Measurements from ENCODE around the gene ORC5. TPM values are rescaled to one million over a fixed set of nuclear protein-coding genes. Genes with fewer than 3 reads are reported as not detected.

Gene ORC5
- total and polyA plus RNA-seq, 7 donors: 6.1 to 14.3 (median 9.2) TPM

- Histone ChIP-seq H3K9me3 (peaks cover 1% of the 10 kb centered on the region), H3K27ac (no peak overlapping the region)
- 24 to 38% (median 32%) methylated on average over 1 of the region's 1 CpG for WGBS, 3 donors
These were observed 17.6 kb upstream of the ORC5 start for GRCh38 chr7:104225451-104225850.

GRCh38 chr7:104217620-104218019 lies 9.8 kb upstream of the ORC5 start:
- Histone ChIP-seq H3K4me3 (no peak overlapping the region), H3K4me1 (no peaks in the 10 kb centered on the region), H3K36me3 (ENCODE audit: insufficient read depth in 1 of 2, low read depth in 1 of 2) (no peaks in the 10 kb centered on the region), H3K9me3 (peaks cover 2% of the 10 kb centered on the region), H3K27me3 (ENCODE audit: insufficient read depth in 3 of 3, low read length in 2 of 3) (peaks cover 0 to 5% (median 0%) of the 10 kb centered on the region in 3 donors), H3K27ac (no peak overlapping the region)
- intact Hi-C loops (cut with DNase I): no loop called here
- TF ChIP-seq CTCF (IDR thresholded peaks at IDR 0.05): no peak
- WGBS, 3 donors: 52 to 65% (median 54%) methylated on average over 4 of the region's 4 CpGs
- DNase-seq: no peak
- ATAC-seq: no peak

More at GRCh38 chr7:104225451-104225850, 17.6 kb upstream of the ORC5 start:
- H3K36me3 ChIP-seq (ENCODE audit: insufficient read depth in 1 of 2, low read depth in 1 of 2): no peaks in the 10 kb centered on the region
- ATAC-seq (no peak), DNase-seq (no peak)
- TF ChIP-seq CTCF (IDR thresholded peaks at IDR 0.05): no peak
- intact Hi-C loops (cut with DNase I): no loop called here
- H3K4me3 ChIP-seq: no peak overlapping the region
- no peaks in the 10 kb centered on the region for H3K4me1 ChIP-seq
- no peaks in the 10 kb centered on the region for H3K27me3 ChIP-seq (ENCODE audit: insufficient read depth in 3 of 3, low read length in 2 of 3)

- no peaks in the 10 kb centered on the region for H3K36me3 ChIP-seq (ENCODE audit: insufficient read depth in 1 of 2, low read depth in 1 of 2)
- H3K4me3 ChIP-seq: no peak overlapping the region
- WGBS, 3 donors: 73 to 93% (median 75%) methylated on average over 4 of the region's 4 CpGs
- peaks cover 18% of the 10 kb centered on the region for H3K4me1 ChIP-seq
- no peak for DNase-seq
- H3K27ac ChIP-seq: no peak overlapping the region
- no peaks in the 10 kb centered on the region for H3K27me3 ChIP-seq (ENCODE audit: insufficient read depth in 3 of 3, low read length in 2 of 3)
- ATAC-seq: no peak
- no peaks in the 10 kb centered on the region for H3K9me3 ChIP-seq
- no peak for TF ChIP-seq CTCF (IDR thresholded peaks at IDR 0.05)
- intact Hi-C loops (cut with DNase I): no loop called here
These were observed 1.2 kb upstream of the ORC5 start for GRCh38 chr7:104209063-104209462.

- H3K4me1 ChIP-seq: peaks cover 18% of the 10 kb centered on the region
- intact Hi-C loops (cut with DNase I): no loop called here
- DNase-seq (no peak), ATAC-seq (peak in 1 of 4 donors; percentile 14)
- WGBS, 3 donors: 22 to 30% (median 28%) methylated on average over 7 of the region's 7 CpGs
- peaks cover 0 to 7% of the 10 kb centered on the region in 2 donors for H3K36me3 ChIP-seq (ENCODE audit: insufficient read depth in 1 of 2, low read depth in 1 of 2)
- no peak for TF ChIP-seq CTCF (IDR thresholded peaks at IDR 0.05)
- H3K27ac ChIP-seq: peak overlapping the region; percentile 80
- no peaks in the 10 kb centered on the region for H3K27me3 ChIP-seq (ENCODE audit: insufficient read depth in 3 of 3, low read length in 2 of 3)
- peak overlapping the region; percentile 80 for H3K4me3 ChIP-seq
- H3K9me3 ChIP-seq: no peaks in the 10 kb centered on the region
These were observed 588 bp upstream of the ORC5 start for GRCh38 chr7:104208421-104208780.

GRCh38 chr7:104207348-104207730 lies 474 bp downstream of the ORC5 start:
- WGBS, 3 donors: 0 to 1% (median 1%) methylated on average over 10 of the region's 10 CpGs
- peak overlapping the region; percentile 80 for H3K27ac ChIP-seq
- H3K4me3 ChIP-seq: peak overlapping the region; percentile 80
- intact Hi-C loops (cut with DNase I): no loop called here
- ATAC-seq (peak; percentile 35 to 60 (median 52)), DNase-seq (no peak)
- no peaks in the 10 kb centered on the region for H3K27me3 ChIP-seq (ENCODE audit: insufficient read depth in 3 of 3, low read length in 2 of 3)
- peaks cover 18% of the 10 kb centered on the region for H3K4me1 ChIP-seq
- no peaks in the 10 kb centered on the region for H3K9me3 ChIP-seq
- no peak for TF ChIP-seq CTCF (IDR thresholded peaks at IDR 0.05)
- H3K36me3 ChIP-seq (ENCODE audit: insufficient read depth in 1 of 2, low read depth in 1 of 2): peaks cover 0 to 17% of the 10 kb centered on the region in 2 donors

All from psoas muscle (tissue), 8 donors.